ENCODE data around the gene VRTN.

GRCh38 chr14:74382231-74382630 lies 34.0 kb downstream of the VRTN start:
- no peak for TF ChIP-seq CTCF (IDR thresholded peaks at IDR 0.05; ENCODE audit: poor library complexity, severe bottlenecking)
- TF ChIP-seq RAD21 (conservative IDR thresholded peaks at IDR 0.05): no peak
- no peak for TF ChIP-seq POLR2AphosphoS5 (IDR thresholded peaks at IDR 0.05)
- TF ChIP-seq EZH2 (IDR thresholded peaks at IDR 0.05; ENCODE audit: borderline replicate concordance, insufficient read depth, low read length, poor library complexity, severe bottlenecking): no peak
- no peak for TF ChIP-seq TAF1 (IDR thresholded peaks at IDR 0.05; ENCODE audit: low read depth)
- no peak for TF ChIP-seq EP300 (conservative IDR thresholded peaks at IDR 0.05; ENCODE audit: poor library complexity, severe bottlenecking)
- TF ChIP-seq SMC3 (conservative IDR thresholded peaks at IDR 0.05; ENCODE audit: poor library complexity): no peak
